HG03354 (cell line): ENCODE data around the gene F11R.
A peak's percentile ranks its signal among the peaks of the same experiment; 100 is the strongest.
"Not testable (repeated sequence)": the region's sequence is repeated elsewhere in the genome, so short reads cannot be mapped to it uniquely, and the experiment has no call there.

Source experiments
- ATAC-seq: cut with Tn5 transposase; IDR thresholded peaks from one replicate; pipeline ENCODE4 v1.9.1; 2021; ENCODE audit warnings: mild to moderate bottlenecking; ENCODE audit not compliant: unreplicated experiment, poor library complexity, severe bottlenecking

F11R gene

GRCh38 chr1:161017181-161017580 lies 3.8 kb downstream of the F11R start:
- ATAC-seq, result not testable (repeated sequence)

GRCh38 chr1:161016683-161017082 lies 4.3 kb downstream of the F11R start:
- ATAC-seq, result not testable (repeated sequence)

GRCh38 chr1:161013488-161014230 lies 7.3 kb downstream of the F11R start:
- ATAC-seq, result peak; percentile 92

- ATAC-seq, result no peak
Measured at GRCh38 chr1:161013131-161013487, 7.8 kb downstream of the F11R start.

DNA sequence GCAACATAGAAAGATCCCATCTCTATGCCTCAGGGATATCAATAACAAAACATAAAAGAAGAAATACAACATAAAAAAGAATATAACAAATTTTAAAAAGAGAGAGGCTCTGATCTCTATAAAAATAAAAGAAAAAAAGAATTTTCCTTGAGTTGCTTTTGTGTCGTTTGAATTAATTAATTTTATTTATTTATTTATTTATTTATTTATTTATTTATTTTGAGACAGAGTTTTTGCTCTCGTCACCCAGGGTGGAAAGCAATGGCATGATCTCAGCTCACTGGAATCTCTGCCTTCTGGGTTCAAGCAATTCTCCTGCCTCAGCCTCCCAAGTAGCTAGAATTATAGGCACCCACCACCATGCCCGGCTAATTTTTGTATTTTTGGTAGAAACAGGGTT lies 8.5 kb downstream of the F11R start:
- ATAC-seq, result no peak

DNA sequence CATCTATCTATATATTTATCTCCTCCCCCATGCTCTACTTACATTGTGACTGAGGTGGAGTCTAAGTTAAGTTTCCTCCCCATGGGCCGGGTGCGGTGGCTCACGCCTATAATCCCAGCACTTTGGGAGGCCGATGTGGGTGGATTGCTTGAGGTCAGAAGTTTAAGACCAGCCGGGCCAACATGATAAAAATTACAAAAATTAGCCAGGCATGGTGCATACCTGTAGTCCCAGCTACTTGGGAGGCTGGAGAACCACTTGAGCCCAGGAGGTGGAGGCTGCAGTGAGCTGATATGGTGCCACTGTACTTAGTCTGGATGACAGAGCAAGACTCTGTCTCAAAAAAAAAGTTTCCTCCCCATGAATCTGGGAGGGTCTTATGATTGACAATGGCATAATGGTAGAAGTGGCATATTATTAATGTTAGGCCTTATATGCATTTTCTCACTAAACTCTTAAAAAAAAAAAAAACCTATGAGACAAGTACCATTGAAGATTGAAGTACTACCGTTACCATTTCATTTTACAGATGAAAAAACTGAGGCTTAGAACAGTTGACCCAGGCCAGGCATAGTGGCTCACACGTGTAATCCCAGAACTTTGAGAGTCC lies 11.2 kb downstream of the F11R start:
- no peak for ATAC-seq

DNA sequence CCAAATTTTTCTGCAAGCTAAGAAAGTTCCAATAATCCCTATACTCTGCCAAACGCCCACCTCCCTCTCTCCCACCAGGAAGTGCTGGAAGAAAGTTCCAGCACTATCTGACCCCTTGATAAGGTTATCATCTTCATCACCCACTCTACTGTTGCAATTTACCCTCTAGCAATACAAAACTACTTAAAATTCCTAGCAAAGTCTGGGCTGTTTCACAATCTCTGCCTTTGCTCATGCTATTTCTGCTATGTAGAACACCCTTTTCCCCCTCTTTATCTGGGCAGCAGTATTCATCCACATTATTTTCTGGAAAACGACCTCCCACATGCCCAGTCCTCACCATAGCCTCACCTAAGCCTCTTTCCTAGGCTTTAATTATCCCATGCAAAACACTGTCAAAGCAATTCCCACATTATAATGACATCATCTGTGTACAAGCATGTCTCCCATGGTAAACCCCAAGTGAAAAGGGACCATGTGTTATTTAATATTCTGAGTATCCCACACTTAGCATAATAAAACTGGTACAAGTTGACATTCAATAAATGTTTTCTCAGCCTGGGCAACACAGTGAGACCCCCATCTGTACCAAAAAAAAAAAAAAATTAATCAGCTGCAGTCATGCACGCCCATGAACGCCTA lies 12.0 kb downstream of the F11R start:
- no peak for ATAC-seq

DNA sequence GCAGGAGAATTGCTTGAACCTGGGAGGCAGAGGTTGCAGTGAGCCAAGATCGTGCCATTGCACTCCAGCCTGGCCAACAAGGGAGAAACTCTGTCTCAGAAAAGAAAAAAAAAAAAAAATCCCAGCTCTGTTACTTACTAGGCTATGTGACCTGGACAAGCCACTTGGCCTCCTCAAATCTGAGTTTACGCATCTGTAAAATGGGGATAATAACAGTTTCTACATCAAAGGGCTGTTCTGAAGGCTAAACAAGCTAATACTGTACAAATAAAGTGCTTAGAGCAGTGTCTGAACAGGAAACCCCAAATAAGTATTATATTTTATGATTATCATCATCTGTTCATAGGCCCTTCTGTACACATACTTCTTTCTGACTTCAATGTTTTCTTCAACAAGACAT lies 13.6 kb downstream of the F11R start:
- no peak for ATAC-seq

DNA sequence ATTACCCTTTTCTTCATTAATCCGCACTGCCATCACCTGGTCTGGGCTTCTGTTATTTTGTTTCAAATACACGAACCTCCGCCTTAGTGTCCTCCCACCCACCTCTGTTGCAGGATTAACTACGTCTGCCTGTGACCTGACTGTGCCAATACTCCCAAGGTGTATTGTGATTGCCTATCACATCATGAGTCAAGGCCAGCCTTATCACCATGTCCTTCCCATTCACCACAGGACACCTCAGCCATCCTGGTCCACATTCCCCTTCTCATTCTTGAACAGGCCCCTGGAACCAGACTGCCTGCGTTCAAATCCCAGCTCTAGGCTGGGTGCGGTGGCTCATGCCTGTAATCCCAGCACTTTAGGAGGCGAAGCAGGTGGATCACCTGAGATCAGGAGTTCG lies 14.4 kb downstream of the F11R start:
- no peak for ATAC-seq

GRCh38 chr1:161001525-161001924 lies 19.4 kb downstream of the F11R start:
- ATAC-seq, result no peak

DNA sequence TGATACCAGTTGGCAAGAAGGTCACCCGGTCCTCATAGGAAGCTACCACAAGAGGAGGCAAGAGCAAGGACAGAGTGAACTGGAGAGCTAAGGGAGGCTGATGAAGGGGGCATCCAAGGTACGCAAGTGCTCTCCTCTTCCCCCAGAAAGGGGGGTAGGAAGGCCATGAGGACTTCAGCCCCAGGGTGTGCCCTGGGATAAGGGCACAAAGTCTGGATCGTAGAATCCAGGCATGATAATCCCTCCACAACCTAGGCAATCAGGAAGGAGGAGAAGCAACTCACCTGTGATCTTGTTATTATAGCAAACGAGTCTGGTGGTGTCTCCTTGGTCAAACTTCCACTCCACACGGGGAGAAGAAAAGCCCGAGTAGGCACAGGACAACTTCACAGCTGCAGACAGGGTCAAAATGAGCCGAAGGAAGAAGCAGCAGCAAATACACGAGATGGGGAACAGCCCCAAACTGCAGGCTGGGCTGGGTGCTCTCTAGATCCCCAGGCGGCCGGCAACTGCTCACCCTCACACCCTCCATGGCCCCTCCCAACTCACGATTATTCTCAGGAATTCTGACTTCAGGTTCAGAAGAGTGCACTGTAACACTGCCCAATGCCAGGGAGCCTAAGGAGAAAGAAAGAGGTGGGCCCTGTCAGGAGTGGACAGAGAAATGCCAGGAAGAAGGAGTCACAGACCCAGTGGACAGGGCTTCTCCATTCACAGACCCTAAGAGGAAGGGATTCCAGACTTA lies 20.0 kb downstream of the F11R start:
- ATAC-seq, result no peak

DNA sequence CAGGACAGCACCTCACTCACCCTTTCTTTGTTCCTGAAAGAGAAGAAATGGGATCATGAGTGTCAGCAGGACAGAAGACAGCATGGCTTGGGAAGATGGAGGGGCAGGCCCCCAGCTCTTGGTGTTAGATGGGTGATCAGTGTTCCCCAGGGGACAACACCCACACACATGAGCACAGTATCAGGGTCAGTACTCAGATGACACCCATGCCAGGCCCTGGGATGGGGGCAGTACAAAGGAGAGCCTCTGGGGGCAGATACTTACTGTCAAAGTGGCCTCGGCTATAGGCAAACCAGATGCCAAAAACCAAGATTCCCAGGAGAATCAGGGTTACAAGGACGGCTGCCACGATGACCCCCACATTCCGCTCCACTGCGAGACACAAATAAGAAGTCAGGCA lies 21.6 kb downstream of the F11R start:
- ATAC-seq, result no peak

GRCh38 chr1:160997323-160998038 lies 23.5 kb downstream of the F11R start:
- no peak for ATAC-seq

DNA sequence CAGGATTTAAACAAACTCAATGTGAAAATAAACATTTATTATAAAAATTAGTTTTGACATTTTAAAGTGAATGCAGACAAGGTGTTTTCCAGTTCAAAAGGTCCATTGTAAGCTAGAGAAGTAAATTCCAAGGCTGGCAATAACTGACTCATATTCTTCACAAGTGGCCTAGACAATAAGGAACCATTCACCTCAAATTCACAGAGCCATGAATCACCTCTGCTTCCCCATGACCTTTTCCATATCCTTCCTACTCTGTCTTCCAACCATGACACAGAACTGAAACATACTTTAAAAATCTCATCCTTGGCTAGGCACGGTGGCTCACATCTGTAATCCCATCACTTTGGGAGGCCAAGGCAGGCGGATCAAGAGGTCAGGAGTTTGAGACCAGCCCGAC lies 24.8 kb downstream of the F11R start:
- ATAC-seq, result no peak

- ATAC-seq, result no peak
Measured at GRCh38 chr1:160993544-160994193, 27.3 kb downstream of the F11R start.

DNA sequence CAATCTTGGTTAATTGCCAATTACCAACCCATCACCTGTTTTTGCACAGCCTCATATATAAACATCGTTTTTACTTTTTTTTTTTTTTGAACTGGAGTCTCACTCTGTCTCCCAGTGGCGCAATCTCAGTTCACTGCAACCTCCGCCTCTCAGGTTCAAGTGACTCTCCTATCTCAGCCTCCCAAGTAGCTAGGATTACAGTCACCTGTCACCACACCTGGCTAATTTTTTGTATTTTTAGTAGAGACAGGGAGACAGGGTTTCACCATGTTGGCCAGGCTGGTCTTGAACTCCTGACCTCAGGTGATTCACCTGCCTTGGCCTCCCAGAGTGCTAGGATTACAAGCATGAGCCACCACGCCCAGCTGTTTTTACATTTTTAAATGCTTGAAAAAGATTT lies 28.9 kb downstream of the F11R start:
- not testable (repeated sequence) for ATAC-seq

GRCh38 chr1:160987359-160988050 lies 33.4 kb downstream of the F11R start:
- ATAC-seq, result no peak

- ATAC-seq, result no peak
Measured at GRCh38 chr1:160985723-160986122, 35.2 kb downstream of the F11R start.
